ENCODE measurements around the gene PREP. TPM values are rescaled to one million over a fixed set of nuclear protein-coding genes. Genes with fewer than 3 reads are reported as not detected.

PREP gene
- total and polyA plus RNA-seq, 2 experiments from 2014 or later = 27.2 to 30.3 TPM

GRCh38 chr6:105330364-105330763, 72.5 kb downstream of the PREP start:
- no peaks in the 10 kb centered on the region for H3K9me2 ChIP-seq (replicated peaks; ENCODE audit: insufficient read depth)
- no peak overlapping the region for H3K4me3 ChIP-seq
- H3K4me1 ChIP-seq (ENCODE audit: insufficient read depth) = no peaks in the 10 kb centered on the region
- H3K4me2 ChIP-seq = no peak overlapping the region
- no peaks in the 10 kb centered on the region for H3K9me3 ChIP-seq (ENCODE audit: low read depth)
- H3K27ac ChIP-seq = no peak overlapping the region
- H3K36me3 ChIP-seq (replicated peaks; ENCODE audit: insufficient read depth, low read depth) = no peaks in the 10 kb centered on the region
- WGBS (ENCODE audit: low lambda C conversion rate, missing lambda C conversion rate) = 98% methylated on average over 3 of the region's 3 CpGs
- no peaks in the 10 kb centered on the region for H3K27me3 ChIP-seq
- H2AFZ ChIP-seq = no peak overlapping the region
- no peaks in the 10 kb centered on the region for H4K20me1 ChIP-seq (ENCODE audit: insufficient read depth, poor library complexity, severe bottlenecking)
- H3K79me2 ChIP-seq = no peaks in the 10 kb centered on the region
- DNase-seq (ENCODE audit: low spot score) = no peak
- TF ChIP-seq EZH2phosphoT487 (IDR thresholded peaks at IDR 0.05; ENCODE audit: low read depth, severe bottlenecking, unreplicated experiment) (no peak), CTCF (IDR thresholded peaks at IDR 0.05; ENCODE audit: poor library complexity) (no peak)

GRCh38 chr6:105326833-105327770, 75.8 kb downstream of the PREP start:
- Histone ChIP-seq H3K79me2 (no peaks in the 10 kb centered on the region), H2AFZ (no peak overlapping the region), H3K4me3 (no peak overlapping the region), H3K9me2 (replicated peaks; ENCODE audit: insufficient read depth) (no peaks in the 10 kb centered on the region), H3K4me2 (no peak overlapping the region), H3K9me3 (ENCODE audit: low read depth) (no peaks in the 10 kb centered on the region), H3K4me1 (ENCODE audit: insufficient read depth) (no peaks in the 10 kb centered on the region), H3K27me3 (no peaks in the 10 kb centered on the region), H3K27ac (no peak overlapping the region), H4K20me1 (ENCODE audit: insufficient read depth, poor library complexity, severe bottlenecking) (no peaks in the 10 kb centered on the region), H3K36me3 (replicated peaks; ENCODE audit: insufficient read depth, low read depth) (no peaks in the 10 kb centered on the region)
- DNase-seq (ENCODE audit: low spot score) = no peak
- no peak for TF ChIP-seq EZH2 (IDR thresholded peaks at IDR 0.05; ENCODE audit: borderline replicate concordance)
- no peak for TF ChIP-seq CTCF (IDR thresholded peaks at IDR 0.05; ENCODE audit: poor library complexity)
- no peak for TF ChIP-seq EZH2phosphoT487 (IDR thresholded peaks at IDR 0.05; ENCODE audit: low read depth, severe bottlenecking, unreplicated experiment)
- 87% methylated on average over 9 of the region's 9 CpGs for WGBS (ENCODE audit: low lambda C conversion rate, missing lambda C conversion rate)

- Histone ChIP-seq H3K36me3 (replicated peaks; ENCODE audit: insufficient read depth, low read depth) (no peaks in the 10 kb centered on the region), H3K27ac (no peak overlapping the region), H3K4me1 (ENCODE audit: insufficient read depth) (no peaks in the 10 kb centered on the region), H3K9me2 (replicated peaks; ENCODE audit: insufficient read depth) (no peaks in the 10 kb centered on the region), H4K20me1 (ENCODE audit: insufficient read depth, poor library complexity, severe bottlenecking) (no peaks in the 10 kb centered on the region), H3K4me2 (no peak overlapping the region), H3K27me3 (no peaks in the 10 kb centered on the region), H3K9me3 (ENCODE audit: low read depth) (no peaks in the 10 kb centered on the region), H3K79me2 (no peaks in the 10 kb centered on the region), H2AFZ (no peak overlapping the region), H3K4me3 (no peak overlapping the region)
- 84% methylated on average over 2 of the region's 2 CpGs for WGBS (ENCODE audit: low lambda C conversion rate, missing lambda C conversion rate)
- DNase-seq (ENCODE audit: low spot score) = no peak
- no peak for TF ChIP-seq EZH2phosphoT487 (IDR thresholded peaks at IDR 0.05; ENCODE audit: low read depth, severe bottlenecking, unreplicated experiment)
- TF ChIP-seq CTCF (IDR thresholded peaks at IDR 0.05; ENCODE audit: poor library complexity) = no peak
- no peak for TF ChIP-seq EZH2 (IDR thresholded peaks at IDR 0.05; ENCODE audit: borderline replicate concordance)
Measured at GRCh38 chr6:105326216-105326615, 76.7 kb downstream of the PREP start.
